Body of pancreas (tissue), 4 donors: ENCODE results near the gene SLC35F3.

Source experiments
- CTCF ChIP-seq, 7 experiments: fragments of 450-650 bp in 4 of 7; fragments of 200-600 bp in 3 of 7; sonication (generic) in 3 of 7; IDR thresholded peaks; one replicate each; pipeline ENCODE4 v1.5.1; 2016 to 2019; ENCODE audit warnings: antibody characterized with exemption in 7 of 7
- POLR2A ChIP-seq, 3 donors: fragments of 450-650 bp; IDR thresholded peaks; one replicate each; pipeline ENCODE4 v1.6.1; 2016; ENCODE audit warnings: antibody characterized with exemption in 3 of 3, mild to moderate bottlenecking in 2 of 3

GRCh38 chr1:234090212-234091064, 186.0 kb downstream of the SLC35F3 start:
- TF ChIP-seq CTCF (IDR thresholded peaks at IDR 0.05) (no peak), POLR2A (IDR thresholded peaks at IDR 0.05) (no peak)
